Umbilical cord (tissue), 2 donors: ENCODE measurements around the gene GRWD1. TPM values are rescaled to one million over a fixed set of nuclear protein-coding genes. Genes with fewer than 3 reads are reported as not detected.

Experiments
- DNase-seq: peaks from one replicate; pipeline ENCODE4 v3.0.0-alpha.2; 2015; ENCODE audit warnings: low spot score
- total RNA-seq: library from RNA; depleted of rRNA; stranded (reverse); fragments of >200 nt; gene quantifications from one replicate; pipeline ENCODE4 v1.2.3, GENCODE V29; 2014; ENCODE audit warnings: low replicate concordance; ENCODE audit not compliant: insufficient read depth

GRWD1 gene
- total RNA-seq, 1 donor from 2014 or later, result 19.0 TPM

- DNase-seq, result no peak
Observed at GRCh38 chr19:48496959-48497727, 51.4 kb downstream of the GRWD1 start.

- no peak for DNase-seq
Observed at GRCh38 chr19:48497728-48498594, 52.2 kb downstream of the GRWD1 start.

GRCh38 chr19:48498595-48499311 lies 53.0 kb downstream of the GRWD1 start:
- DNase-seq, result no peak

GRCh38 chr19:48499316-48500090 lies 53.7 kb downstream of the GRWD1 start:
- no peak for DNase-seq

- DNase-seq, result no peak
Observed at GRCh38 chr19:48500830-48501493, 55.2 kb downstream of the GRWD1 start.

GRCh38 chr19:48501494-48502349 lies 55.9 kb downstream of the GRWD1 start:
- peak; percentile 85 for DNase-seq

GRCh38 chr19:48502350-48503018 lies 56.7 kb downstream of the GRWD1 start:
- no peak for DNase-seq

- DNase-seq, result no peak
Observed at GRCh38 chr19:48506138-48506733, 60.5 kb downstream of the GRWD1 start.

Other genes starting within 250 kb of the GRWD1 start
- gene CARD8, start 190.1 kb upstream of the GRWD1 start, total RNA-seq, result 22.9 TPM
- 3.4 TPM for gene ZNF114, start 175.9 kb upstream of the GRWD1 start, total RNA-seq
- gene EMP3, start 120.4 kb upstream of the GRWD1 start, total RNA-seq, result 35.4 TPM
- gene TMEM143, start 82.0 kb upstream of the GRWD1 start, total RNA-seq, result 14.4 TPM
- gene SYNGR4, start 81.6 kb upstream of the GRWD1 start, total RNA-seq, result not detected
- gene KDELR1, start 54.4 kb upstream of the GRWD1 start, total RNA-seq, result 47.7 TPM
- 4.3 TPM for gene GRIN2D, start 52.3 kb upstream of the GRWD1 start, total RNA-seq
- gene KCNJ14, start 9.6 kb downstream of the GRWD1 start, total RNA-seq, result 0.48 TPM
- 20.0 TPM for gene CYTH2, start 23.4 kb downstream of the GRWD1 start, total RNA-seq
- gene LMTK3, start 65.9 kb downstream of the GRWD1 start, total RNA-seq, result not detected
- gene SULT2B1, start 106.2 kb downstream of the GRWD1 start, total RNA-seq, result not detected
- gene SPACA4, start 160.8 kb downstream of the GRWD1 start, total RNA-seq, result not detected
- gene FAM83E, start 169.1 kb downstream of the GRWD1 start, total RNA-seq, result 0.48 TPM
- gene RPL18, start 173.2 kb downstream of the GRWD1 start, total RNA-seq, result 1,534 TPM
- 7.5 TPM for gene SPHK2, start 173.5 kb downstream of the GRWD1 start, total RNA-seq
- gene DBP, start 191.4 kb downstream of the GRWD1 start, total RNA-seq, result 0.72 TPM
- gene CA11, start 200.2 kb downstream of the GRWD1 start, total RNA-seq, result not detected
- gene NTN5, start 227.0 kb downstream of the GRWD1 start, total RNA-seq, result not detected
- 0.72 TPM for gene FUT2, start 250.0 kb downstream of the GRWD1 start, total RNA-seq